Measurements from ENCODE around the gene GNB1L.

GNB1L gene

DNA sequence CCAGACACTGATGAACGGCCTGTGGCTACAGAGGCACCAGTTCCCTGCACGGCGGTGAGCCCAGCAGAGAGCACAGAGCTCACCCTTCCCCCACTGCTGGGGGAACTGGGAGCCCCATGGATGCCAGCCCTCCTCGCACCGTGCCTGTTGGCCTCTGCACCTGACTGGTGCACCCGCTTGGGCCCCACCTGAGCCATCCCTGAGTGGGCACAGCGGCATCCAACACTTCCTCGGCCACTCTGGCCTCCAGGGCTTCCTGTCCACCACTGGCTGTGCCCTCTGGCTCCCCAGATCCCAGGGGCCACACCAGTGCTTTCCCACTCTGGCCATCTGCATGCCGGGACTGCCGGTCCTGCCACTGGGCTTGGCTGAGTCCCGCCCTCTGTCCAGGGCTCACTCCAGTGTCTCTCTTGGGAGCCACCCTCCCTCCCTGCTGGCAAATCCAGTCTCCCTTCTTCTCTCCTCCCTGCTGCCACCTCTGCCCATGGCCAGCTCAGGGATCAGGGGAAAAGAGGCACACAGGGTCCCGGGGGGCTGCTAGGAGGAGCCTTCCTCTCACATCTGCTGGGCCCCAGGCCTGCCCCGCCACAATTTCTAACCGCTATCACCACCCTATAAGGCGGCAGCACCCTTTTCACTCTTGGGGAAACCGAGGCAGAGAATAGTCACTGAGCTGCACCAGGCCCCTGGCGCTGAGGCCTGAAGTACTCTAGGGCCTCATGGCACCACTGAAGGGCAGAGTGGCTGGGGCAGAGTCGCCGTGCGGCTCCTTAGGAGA, 33.0 kb downstream of the GNB1L start:
- DNase-seq, result no peak

DNA sequence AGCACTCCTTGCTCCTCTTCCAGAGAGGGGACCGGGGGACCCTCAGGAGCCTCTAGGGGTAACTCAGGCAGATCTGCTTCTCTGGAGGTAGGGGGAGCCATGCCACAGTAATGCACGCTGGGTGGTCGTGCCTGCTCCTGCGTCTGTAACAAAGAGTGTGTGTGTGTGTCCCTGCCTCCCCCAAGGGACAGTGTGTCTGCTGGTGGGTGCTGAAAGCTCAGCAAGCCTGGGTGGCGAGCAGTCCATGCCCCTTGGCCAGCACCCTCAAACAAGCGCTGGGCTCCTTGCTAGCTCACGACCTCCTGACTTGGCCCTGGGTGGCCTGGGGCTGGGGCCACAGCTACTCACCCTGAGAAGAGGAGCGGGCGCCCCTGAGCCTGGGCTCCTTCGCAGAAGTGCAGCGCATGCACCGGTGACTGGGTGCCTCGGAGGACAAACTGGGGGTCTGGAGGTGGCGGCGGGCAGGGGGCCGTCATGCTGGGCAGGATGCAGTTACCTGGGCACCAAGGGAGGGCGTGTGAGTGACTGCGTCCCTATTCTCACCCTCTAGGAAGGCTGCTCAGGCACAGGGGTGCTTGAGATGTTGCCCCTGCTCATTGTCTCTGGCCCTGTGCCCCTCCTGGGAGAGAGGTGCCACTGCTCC, 33.7 kb downstream of the GNB1L start:
- no peak for DNase-seq

DNA sequence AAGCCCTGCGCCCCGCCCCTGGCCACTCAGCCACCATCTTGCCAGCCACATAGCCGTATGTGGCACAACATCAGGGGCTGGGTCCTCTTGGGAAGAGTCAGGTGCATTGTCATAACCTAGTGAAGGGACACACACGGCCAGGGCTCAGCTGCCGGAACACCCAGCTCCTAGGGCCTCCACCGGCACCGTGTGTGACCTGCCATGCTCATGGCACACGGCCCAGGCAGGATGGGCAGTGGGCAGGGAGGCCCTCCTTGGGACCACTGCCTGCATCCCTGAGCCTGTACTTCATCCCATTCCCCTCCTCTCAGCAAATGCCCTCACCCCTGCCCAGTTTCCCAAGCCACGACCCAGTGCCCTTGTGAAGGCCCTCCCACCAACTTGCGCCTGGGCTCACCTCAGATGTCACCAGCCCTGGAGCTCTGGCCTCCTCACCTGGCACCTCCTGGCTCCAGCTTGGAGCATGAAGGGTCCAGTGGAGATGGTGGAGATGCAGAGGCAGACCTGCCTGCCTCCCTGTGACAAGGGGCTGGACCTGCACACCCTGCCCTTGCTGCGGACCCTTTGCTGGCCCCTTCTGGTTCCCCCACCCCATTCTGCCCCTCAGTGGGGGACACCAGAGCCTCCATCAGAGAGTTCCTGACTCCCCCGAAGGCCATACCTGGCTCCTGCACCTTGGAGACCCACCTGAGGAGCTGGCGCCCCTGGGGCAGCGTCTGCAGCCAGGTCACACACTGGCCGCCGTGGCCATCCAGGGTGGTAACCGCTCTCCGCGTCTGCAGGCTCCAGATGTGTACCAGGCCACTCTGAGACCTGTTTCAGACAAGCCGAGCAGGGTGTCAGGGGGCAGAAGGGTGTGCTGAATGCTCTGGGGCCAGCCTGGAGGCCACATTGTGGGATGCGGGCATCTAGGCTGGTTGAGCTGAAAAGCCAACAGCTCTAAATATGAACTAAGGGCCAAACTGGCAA, 34.5 kb downstream of the GNB1L start:
- no peak for DNase-seq

DNA sequence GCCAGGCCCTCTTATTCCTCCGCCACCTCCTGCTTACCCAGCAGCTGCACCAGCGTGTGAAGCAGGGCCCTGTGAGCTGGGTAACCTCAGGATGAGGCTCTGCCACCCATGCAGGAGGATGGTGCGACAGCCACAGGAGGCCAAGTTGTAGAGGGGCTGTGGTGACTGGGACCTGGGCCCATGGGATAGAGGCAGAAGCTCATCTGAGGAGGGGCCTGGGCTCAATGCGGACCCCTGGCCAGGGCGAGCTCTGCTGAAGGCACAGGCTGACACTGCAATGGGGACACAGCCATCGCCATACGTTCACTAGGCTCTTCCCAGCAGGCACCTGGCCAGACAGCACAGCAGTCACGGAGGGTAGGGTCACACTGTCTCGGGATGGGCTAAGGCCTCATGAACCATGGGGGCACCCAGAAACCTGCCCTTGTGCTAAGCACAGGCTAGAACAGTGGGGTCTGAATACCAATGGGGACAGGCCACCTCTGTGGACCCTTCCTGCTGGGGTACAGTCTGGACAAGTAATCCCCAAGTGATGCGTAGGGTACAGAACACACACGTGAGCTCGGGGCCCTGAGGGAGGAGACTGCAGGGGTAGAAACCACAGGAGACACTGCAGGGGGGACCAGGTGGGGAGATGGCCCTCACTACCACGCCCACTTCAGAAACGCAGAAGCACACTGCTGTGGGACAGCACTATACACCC, 35.3 kb downstream of the GNB1L start:
- no peak for DNase-seq

DNA sequence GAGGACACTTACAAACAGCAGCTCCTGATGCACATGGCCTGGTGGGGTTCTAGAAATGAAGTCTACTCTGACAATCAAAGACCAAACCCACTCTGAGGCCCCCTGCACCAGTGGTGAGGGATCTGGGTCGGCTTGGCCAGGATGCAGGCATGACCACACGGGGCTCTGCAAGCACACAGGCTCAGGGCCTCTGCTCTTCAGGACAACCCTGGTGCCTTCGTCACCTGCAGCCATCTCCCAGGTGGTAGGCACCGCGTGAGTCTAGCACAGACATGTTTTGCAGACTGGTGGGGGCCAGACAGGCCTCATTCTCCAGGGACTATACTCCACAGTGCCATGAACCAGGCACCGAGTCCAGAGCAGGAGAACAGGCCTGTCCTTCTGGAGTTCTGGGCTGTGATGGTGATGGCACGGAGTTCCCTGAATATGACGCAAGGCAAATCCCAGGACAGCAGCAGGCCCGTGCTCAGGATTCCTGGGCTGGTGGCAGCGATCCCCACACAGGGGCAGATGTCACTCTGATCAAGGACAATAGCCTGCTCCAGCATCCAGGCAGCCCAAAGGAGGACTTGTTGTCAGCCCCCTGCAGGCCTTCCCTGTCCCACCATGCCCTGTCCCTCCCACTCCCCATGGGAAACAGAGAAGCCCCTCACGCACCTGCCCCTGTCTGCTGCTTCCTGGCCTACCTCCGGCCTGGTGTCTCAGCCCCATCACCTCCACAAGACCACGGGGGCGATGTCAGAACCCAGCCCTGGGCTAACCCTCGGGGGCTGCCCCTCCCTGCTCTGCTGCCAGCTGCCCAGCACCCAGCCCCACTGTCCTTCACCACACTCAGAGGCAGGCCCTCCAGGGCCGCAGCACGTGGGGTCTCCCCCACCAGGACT, 36.1 kb downstream of the GNB1L start:
- no peak for DNase-seq

DNA sequence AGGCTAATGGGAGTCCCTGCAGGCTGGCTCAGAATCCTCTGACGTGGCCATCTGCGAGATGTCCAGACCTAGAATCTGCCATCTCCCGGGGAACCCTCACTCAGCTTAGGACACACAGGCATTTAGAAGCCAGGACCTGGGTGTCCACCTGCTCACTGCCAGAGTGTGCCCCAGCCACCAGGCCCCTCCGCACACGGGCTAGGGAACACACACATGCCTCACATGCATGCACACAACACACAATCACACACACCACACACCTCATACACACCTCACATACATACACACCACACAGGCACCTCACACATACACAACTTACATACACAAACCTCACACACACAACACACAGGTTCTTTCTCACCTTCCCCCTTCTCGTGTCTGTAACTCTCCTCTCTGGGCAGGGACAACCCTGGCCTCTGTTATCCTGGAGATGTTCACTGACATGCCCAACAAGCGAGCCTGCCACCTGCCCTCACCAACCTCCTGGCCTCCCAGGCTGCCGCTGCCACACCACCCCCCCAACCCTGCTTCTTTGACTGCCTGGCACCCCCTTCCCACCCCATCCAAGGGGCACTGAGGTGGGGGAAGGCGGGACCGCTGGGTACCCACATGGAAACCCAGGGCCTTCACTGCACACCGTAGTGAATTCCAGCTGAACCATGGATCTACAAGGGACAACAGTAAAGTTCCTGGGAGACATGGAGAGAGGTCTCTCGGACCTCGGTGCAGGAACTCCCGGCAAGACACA, 38.1 kb downstream of the GNB1L start:
- DNase-seq, result no peak

DNA sequence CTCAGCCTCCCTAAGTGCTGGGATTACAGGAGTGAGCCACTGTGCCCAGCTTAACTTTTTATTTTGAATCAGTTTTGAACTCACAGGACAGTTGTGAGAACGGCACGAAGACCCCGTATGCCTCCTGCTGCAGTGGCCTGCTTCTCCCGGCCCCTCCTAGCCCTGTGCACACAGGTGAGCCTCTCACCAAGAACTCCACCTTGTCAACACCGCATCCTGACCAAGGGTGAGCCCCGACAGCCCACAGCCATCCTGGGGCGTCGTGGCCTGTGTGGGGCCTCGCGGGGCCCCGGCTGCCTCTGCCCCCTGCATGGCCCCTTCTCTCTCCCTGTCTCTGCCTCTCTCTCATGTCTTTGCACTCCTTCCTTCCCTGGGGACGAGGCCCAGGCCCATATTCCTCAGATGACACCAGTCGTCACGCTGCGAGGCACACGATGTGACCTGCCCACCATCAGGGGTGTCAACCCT, 38.8 kb downstream of the GNB1L start:
- no peak for DNase-seq

DNA sequence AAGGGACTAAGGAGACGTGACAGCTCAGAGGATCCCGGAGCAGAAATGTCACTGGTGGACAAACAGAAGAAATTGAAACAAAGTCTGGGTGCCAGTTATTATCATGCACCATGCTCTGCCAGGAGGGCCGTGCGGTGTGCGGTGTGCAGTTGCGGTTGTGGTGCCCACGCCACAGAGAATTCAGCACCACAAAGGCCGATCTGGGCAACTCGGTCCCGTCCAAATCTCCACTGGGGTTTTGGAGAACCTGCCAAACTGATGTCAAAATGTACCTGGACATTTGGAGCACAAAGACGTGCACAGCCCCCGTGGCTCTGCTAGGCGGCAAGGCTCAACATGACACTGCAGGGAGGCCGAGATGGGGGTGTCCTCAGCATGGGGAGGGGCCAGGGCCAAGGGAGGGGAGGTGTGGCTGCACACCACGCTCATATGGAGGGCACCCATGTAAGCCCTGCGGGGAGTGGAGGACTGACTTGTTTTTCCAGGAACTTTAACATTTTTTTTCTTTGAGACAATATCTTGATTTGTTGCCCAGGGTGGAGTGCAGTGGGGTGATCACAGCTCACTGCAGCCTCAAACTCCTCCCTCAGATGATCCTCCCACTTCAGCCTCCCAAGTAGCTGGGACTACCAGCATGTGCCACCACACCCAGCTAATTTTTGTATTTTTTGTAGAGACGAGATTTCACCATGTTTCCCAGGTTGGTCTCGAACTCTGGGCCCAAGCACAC, 39.4 kb downstream of the GNB1L start:
- no peak for DNase-seq

DNA sequence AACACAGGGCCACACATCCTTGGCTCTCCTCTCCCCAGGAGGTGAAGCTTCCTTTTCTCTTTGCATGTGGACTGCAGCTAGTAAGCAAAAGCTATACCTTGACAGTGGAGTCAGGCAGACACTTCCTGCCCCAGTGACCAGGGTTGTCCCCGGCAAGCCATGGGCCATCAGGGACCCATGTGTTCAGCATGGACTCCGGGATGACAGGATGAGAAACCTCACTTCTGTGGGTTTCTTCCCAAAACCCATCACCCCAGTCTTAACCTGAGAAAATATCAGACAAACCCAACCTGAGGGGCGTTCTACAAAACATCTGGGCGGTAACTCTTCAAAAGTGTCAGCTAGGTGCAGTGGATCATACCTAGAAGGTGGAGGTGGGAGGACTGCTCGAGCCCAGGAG, 40.2 kb downstream of the GNB1L start:
- DNase-seq, result no peak

DNA sequence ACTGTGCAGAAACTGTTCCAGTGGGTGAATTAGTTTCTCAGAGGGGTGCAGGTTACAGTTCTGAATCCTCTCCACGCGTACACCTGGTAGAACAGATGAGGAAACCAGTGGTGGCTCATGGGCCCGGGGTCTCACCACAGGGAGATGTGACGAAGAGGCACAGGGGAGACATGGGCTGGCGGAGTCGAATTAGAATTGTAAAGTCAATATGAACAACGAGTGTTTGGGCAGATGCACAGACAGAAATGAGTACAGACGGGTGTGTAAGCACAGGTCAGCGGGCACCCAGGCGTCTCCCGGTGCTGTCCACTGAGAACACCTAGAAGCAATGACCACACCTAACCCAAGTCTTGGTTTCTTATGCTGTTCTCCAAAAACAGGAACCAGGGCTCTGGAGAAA, 41.8 kb downstream of the GNB1L start:
- DNase-seq, result no peak

DNA sequence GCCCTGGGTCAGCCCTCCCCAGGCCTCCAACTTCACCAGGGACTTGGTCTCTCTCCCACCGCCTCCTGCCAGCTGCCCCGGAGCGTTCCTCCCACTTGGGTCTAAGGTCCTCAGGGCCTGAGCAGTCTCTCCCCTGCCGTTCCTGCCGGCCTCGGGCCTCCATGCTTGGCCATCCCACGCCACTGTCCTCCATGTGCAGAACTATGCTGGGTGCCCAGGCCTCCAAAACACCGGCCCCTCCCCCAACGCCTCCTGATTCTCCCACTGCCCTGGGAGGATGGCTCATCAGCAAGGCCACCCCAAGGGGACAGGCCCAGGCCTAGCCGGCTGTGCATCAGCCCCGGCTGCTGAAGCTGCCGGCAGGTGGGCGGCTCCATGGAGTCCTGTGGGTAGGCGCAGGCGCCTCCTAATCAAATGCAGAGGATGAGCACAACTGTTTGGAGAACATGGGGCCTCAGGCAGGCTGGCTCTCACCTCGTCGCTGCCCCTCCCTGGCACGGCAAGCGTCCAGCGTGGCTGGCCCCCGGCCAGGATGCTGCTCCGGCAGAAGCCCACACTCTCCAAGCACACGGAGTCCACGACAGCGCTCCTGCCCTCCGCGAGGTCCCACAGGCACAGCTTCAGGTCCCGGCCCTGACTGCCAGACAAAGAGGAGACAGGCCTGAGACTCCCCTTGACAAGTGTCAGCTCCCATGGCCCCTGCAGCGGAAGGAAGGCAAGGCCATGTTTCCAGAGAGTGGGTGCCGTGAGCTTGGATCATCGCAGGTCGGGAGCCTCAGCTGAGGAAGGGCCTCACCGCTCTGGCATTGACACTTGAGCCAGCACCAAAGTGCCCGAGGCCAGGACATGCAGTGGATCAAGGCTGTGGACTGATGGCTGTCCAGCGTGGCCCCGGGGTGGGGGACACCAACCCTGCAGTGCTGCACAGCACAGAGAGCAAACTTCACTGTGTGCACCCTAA, 42.6 kb downstream of the GNB1L start:
- no peak for DNase-seq

DNA sequence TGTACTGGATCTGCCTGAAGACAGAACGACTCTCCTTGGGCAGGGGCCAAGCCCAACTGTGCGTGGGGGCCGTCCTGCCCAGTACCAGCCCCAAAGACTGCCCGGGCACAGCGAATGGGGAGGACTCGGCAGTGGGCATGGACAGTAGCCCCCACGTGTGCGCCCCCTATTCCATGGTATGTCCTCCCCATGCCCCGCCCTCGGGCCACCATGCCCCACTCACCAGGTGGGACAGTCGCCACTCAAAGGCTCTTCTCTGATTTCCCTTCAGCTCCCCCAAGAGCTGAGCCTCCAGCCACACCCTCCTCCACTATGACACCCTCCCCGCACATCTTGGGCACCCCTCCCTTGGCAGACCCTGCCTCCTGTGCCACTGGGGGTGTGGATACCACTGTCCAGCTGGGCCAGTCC, 43.5 kb downstream of the GNB1L start:
- no peak for DNase-seq

DNA sequence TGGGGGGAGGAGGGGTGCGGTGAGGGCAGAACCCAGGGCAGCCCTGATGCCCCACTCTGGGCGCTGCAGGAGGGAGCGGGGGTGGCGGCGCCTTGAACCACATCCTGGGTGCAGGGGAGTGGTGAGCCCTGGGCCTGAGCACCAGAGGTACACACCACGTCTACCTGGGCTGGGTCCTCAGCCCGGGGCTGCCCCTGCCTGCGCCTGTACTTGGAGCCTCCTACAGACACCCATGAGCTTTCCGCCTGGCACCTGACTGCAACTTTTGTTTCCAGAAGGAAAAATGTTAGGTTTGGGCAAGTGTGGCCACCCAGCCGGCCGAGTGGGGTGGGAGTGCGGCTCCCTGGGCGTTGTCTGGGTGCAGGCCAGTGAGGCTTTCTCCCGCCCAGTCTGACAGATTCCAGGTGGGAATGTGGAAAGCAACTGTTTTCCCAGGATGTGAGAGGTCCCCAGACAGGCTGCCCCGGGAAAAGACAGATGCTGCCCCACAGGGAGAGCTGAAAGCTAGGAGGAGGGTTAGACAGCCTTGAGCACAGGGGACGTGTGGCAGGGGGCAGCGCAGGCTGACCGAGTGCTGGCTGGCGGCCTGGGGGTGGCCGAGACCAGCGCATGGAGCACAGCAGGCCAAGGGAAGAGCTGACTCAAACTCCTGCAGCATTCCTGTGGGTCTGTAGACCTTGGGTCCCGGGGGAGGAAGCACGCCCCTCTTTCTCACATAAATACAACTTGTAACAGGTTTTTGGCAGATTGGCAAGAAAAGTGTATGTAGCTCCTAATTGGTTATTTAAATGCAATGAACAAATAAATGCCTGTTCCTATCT, 44.1 kb downstream of the GNB1L start:
- DNase-seq, result no peak

DNA sequence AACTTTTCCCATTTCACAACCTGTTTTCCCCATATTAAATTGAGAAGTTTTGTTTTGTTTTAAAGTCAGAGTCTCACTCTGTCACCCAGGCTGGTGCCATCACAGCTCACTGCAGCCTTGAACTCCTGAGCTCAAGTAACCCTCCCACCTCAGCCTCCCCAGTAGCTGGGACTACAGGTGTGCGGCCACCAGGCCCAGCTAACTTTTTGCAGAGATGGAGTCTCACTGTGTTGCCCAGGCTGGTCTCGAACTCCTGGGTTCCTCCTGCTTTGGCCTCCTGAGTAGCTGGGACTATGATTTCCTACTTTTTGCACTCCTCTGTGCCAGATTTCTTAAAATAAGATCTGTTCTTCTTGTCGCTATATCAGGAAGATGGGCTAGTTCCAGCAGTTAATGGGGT, 44.9 kb downstream of the GNB1L start:
- no peak for DNase-seq

DNA sequence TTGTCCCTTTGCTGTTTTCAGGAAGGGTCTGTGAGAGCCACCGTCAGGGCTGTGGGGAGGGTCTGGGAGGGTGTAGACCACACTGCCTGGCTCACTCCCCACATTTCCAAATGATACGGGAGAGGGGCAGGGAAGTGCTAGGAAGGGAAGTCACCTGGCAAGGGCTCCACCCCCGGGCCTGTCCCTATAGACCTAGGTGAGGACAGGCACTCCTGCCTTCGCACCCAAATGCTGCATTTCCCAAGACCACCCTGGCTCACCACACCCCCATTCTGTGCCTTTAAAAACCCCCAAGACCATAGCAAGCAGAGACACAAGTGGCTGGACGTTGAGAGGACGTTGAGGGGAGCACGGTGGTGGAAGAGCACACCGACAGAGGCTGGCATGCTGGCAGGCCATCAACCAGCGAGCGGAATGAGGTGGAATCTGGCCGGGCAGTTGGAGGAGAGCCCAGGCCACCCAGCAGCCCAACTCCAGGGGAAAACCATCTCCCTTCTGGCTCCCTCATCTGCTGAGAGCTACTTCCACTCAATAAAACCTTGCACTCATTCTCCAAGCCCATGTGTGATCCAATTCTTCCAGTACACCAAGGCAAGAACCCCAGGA, 45.7 kb downstream of the GNB1L start:
- DNase-seq, result no peak

DNA sequence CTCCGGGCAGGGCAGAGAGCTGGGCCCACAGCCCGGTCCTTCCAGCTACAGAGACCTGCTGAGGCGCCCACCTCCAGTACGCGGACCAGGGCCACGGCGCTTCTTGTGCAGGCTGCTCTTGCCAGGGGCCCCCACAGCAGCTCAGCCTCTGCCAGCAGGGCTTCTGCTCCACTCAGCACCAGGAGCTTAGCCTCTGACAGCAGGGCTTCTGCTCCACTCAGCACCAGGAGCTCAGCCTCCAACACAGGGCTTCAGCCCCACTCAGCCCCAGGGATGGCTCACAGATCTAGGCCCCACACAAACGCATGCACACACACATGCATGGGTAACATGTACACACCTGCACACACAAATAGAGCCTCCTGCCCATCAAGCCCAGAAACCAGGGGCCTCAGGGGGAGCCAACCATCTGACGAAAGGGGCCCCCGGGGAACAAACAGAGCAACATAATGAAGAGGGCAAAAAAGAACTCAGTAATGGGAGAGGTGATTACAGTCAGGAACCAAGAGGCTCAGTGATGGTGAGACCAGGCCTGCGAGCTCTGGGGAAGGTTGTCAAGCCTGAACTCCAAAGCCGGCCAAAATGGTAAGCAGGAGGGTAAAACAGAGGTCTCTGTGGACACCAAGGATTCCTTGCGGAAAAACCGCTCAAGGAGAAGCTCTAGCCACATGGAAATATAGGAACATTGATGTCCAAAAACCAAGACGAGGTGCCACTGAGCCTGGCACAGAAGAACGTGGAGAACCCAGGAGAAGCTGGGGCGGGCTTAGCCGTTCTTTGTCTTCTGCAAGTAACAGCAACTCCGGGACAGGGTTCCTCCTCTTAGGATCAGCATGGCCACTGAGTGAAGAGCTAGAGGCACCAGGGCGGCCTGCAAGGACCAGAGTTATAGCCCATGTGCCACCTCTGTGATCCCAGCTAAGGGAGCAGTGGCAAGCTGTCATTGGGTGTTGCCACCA, 46.5 kb downstream of the GNB1L start:
- DNase-seq, result no peak

All from GDM1 (cell line).